Esophagus muscularis mucosa (tissue), 4 donors: ENCODE data around the gene ANKRD53.

ENCODE experiments used
- CTCF ChIP-seq, 3 experiments: fragments of 200-600 bp in 2 of 3; fragments of 450-650 bp in 1 of 3; sonication (generic) in 2 of 3; IDR thresholded peaks; one replicate each; pipeline ENCODE4 v1.5.1; 2017 to 2019; ENCODE audit warnings: antibody characterized with exemption in 3 of 3, mild to moderate bottlenecking in 2 of 3, moderate library complexity in 1 of 3
- EP300 ChIP-seq: sonication (generic); formaldehyde crosslinking; IDR thresholded peaks from one replicate; pipeline ENCODE4 v1.6.1; 2017; ENCODE audit warnings: antibody characterized with exemption
- POLR2A ChIP-seq: fragments of 450-650 bp; IDR thresholded peaks from one replicate; pipeline ENCODE4 v1.6.1; 2017; ENCODE audit warnings: antibody characterized with exemption, moderate library complexity, mild to moderate bottlenecking, low read depth

- TF ChIP-seq CTCF (IDR thresholded peaks at IDR 0.05) = no peak
- no peak for TF ChIP-seq POLR2A
- no peak for TF ChIP-seq EP300
Observed at GRCh38 chr2:70981866-70982810, 3.7 kb downstream of the ANKRD53 start.
